Kidney epithelial cell (primary cell): ENCODE results near the gene OR2D3. TPM values are rescaled to one million over a fixed set of nuclear protein-coding genes. Genes with fewer than 3 reads are reported as not detected.
"Not testable (repeated sequence)": the region's sequence is repeated elsewhere in the genome, so short reads cannot be mapped to it uniquely, and the experiment has no call there.

Source experiments
- DNase-seq: peaks from one replicate; pipeline ENCODE4 v3.0.0-alpha.2; 2010; ENCODE audit warnings: low read depth
- H3K27me3 ChIP-seq: 2 replicates; pipeline ENCODE4 v1.6.0; 2011; ENCODE audit warnings: low read length; ENCODE audit not compliant: control insufficient read depth, insufficient read depth
- H3K36me3 ChIP-seq: 2 replicates; pipeline ENCODE4 v1.5.1; 2011; ENCODE audit warnings: low read length; ENCODE audit not compliant: control insufficient read depth, insufficient read depth
- H3K4me3 ChIP-seq: 2 replicates; pipeline ENCODE4 v1.5.1; 2011; ENCODE audit warnings: low read depth, mild to moderate bottlenecking, control low read depth, low read length
- total RNA-seq: library from RNA; depleted of rRNA; stranded (reverse); fragments of >200 nt; gene quantifications from 2 replicates; pipeline ENCODE4 v1.2.3, GENCODE V29; 2015
- TF ChIP-seq, protein P1 (sequence below): IDR thresholded peaks from 2 replicates; pipeline ENCODE4 v1.5.1; 2011; ENCODE audit warnings: mild to moderate bottlenecking, moderate library complexity, low read length, control low read depth, inconsistent platforms; ENCODE audit not compliant: insufficient read depth, poor library complexity, severe bottlenecking

Gene OR2D3
- total RNA-seq, 1 donor from 2014 or later: not detected

DNA sequence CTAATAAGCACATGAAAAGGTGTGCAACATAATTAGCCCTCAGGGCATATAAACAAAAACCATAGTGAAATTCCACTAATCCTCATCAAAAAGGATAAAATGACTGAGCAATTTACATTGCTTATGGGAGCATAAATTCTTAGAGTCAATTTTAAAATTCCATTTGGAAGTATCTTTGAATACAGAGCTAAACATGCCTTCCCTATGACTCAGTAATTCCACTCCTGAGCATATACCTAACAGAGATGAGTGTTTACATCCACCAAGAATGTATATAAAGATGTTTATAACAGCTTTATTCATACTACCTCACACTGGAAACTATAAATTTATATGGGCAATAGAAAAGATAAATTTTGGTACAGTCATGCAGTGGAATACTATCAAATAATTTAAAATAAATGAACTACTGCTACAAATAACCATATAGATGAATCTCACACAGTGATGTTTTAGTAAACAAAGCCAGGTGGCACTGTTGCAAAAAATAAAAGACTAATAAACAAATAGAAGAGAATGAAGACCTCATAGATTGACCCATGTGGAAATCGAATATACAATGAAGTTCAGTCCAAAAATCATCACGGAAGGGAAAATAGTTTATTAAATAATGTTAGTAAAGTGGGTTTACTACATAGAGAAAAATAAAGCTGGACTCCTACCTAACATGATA, 20.3 kb upstream of the OR2D3 start:
- Histone ChIP-seq H3K4me3 (no peak overlapping the region), H3K27me3 (no peaks in the 10 kb centered on the region), H3K36me3 (no peaks in the 10 kb centered on the region)
- DNase-seq: no peak
- TF ChIP-seq, protein P1, sequence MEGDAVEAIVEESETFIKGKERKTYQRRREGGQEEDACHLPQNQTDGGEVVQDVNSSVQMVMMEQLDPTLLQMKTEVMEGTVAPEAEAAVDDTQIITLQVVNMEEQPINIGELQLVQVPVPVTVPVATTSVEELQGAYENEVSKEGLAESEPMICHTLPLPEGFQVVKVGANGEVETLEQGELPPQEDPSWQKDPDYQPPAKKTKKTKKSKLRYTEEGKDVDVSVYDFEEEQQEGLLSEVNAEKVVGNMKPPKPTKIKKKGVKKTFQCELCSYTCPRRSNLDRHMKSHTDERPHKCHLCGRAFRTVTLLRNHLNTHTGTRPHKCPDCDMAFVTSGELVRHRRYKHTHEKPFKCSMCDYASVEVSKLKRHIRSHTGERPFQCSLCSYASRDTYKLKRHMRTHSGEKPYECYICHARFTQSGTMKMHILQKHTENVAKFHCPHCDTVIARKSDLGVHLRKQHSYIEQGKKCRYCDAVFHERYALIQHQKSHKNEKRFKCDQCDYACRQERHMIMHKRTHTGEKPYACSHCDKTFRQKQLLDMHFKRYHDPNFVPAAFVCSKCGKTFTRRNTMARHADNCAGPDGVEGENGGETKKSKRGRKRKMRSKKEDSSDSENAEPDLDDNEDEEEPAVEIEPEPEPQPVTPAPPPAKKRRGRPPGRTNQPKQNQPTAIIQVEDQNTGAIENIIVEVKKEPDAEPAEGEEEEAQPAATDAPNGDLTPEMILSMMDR: no peak

- not testable (repeated sequence) for H3K36me3 ChIP-seq, H3K4me3 ChIP-seq, DNase-seq, H3K27me3 ChIP-seq
Observed at GRCh38 chr11:6904804-6905203, 16.0 kb upstream of the OR2D3 start.

DNA sequence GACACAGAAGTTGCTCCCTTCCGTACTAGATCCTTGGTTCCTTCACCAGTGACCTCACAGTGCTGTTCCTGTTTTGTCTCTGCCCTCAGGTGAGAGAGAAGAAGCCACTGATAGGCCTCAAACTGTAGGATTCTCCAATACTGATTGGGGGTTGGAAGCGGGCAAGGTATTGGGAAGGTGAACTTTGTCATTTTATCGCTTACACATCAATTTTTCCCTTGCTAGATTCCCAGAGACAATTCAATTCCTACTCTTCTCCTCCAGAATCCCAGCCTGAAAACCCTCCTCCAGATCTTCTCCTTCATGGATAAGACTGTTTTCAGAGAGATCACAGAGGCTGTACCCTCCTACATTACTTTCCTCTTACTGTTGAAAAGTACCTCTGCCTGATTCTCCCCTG, 9.4 kb upstream of the OR2D3 start:
- H3K27me3 ChIP-seq: no peaks in the 10 kb centered on the region
- no peaks in the 10 kb centered on the region for H3K36me3 ChIP-seq
- TF ChIP-seq, protein P1: no peak
- H3K4me3 ChIP-seq: no peak overlapping the region
- no peak for DNase-seq

- no peak for DNase-seq
- Histone ChIP-seq H3K4me3 (no peak overlapping the region), H3K27me3 (no peaks in the 10 kb centered on the region), H3K36me3 (no peaks in the 10 kb centered on the region)
- TF ChIP-seq, protein P1: no peak
Observed at GRCh38 chr11:6911948-6912347, 8.9 kb upstream of the OR2D3 start.

- no peak for DNase-seq
- no peaks in the 10 kb centered on the region for H3K36me3 ChIP-seq
Observed at GRCh38 chr11:6919698-6920097, 1.1 kb upstream of the OR2D3 start.

GRCh38 chr11:6925007-6925577, 4.3 kb downstream of the OR2D3 start:
- no peaks in the 10 kb centered on the region for H3K36me3 ChIP-seq
- TF ChIP-seq, protein P1: no peak
- DNase-seq: no peak
- H3K4me3 ChIP-seq: no peak overlapping the region
- H3K27me3 ChIP-seq: no peaks in the 10 kb centered on the region

More at GRCh38 chr11:6919698-6920097, 1.1 kb upstream of the OR2D3 start:
- TF ChIP-seq, protein P1: no peak
- no peak overlapping the region for H3K4me3 ChIP-seq
- H3K27me3 ChIP-seq: no peaks in the 10 kb centered on the region
